Neuronal stem cell (in vitro differentiated cells): ENCODE results near the gene NHS.

Experiments
- DNase-seq: peaks from one replicate; pipeline ENCODE4 v3.0.0-alpha.2; 2013; ENCODE audit warnings: low spot score
- H2AFZ ChIP-seq: one replicate; pipeline ENCODE4 v1.6.1; 2013; ENCODE audit warnings: mild to moderate bottlenecking, low read length, inconsistent platforms
- H2AK5ac ChIP-seq: 2 replicates; pipeline ENCODE4 v1.6.1; 2013; ENCODE audit warnings: low read depth, mild to moderate bottlenecking, inconsistent platforms, low read length, moderate library complexity, mixed read lengths
- H2BK120ac ChIP-seq: 2 replicates; pipeline ENCODE4 v1.6.1; 2013; ENCODE audit warnings: low read depth, mild to moderate bottlenecking, inconsistent platforms, low read length, moderate library complexity, mixed read lengths
- H2BK12ac ChIP-seq: one replicate; pipeline ENCODE4 v1.6.1; 2013; ENCODE audit warnings: low read length, inconsistent platforms
- H2BK15ac ChIP-seq: 2 replicates; pipeline ENCODE4 v1.6.1; 2013; ENCODE audit warnings: mild to moderate bottlenecking, low read length, inconsistent platforms, mixed read lengths
- H2BK5ac ChIP-seq: one replicate; pipeline ENCODE4 v1.6.1; 2013; ENCODE audit warnings: inconsistent platforms, mild to moderate bottlenecking, low read length, moderate library complexity
- H3K14ac ChIP-seq: one replicate; pipeline ENCODE4 v1.6.1; 2013; ENCODE audit warnings: low read length, inconsistent platforms
- H3K18ac ChIP-seq: 2 replicates; pipeline ENCODE4 v1.6.1; 2013; ENCODE audit warnings: low read length, inconsistent platforms
- H3K23ac ChIP-seq: 2 replicates; pipeline ENCODE4 v1.6.1; 2013; ENCODE audit warnings: low read depth, mild to moderate bottlenecking, mixed read lengths, low read length, inconsistent platforms; ENCODE audit not compliant: poor library complexity
- H3K27ac ChIP-seq: replicated peaks from 3 replicates; pipeline ENCODE4 v1.5.1; 2013; ENCODE audit warnings: low read length, inconsistent platforms
- H3K27me3 ChIP-seq, 3 experiments: 2 replicates each; pipeline ENCODE4 v1.6.1; 2013; ENCODE audit warnings: low read length in 3 of 3, mild to moderate bottlenecking in 2 of 3, inconsistent platforms in 1 of 3, low read depth in 1 of 3, mixed read lengths in 1 of 3, moderate library complexity in 1 of 3; ENCODE audit not compliant: control insufficient read depth in 3 of 3, insufficient read depth in 3 of 3
- H3K36me3 ChIP-seq, 2 donors: replicated peaks in 1 of 2; 2 replicates each; pipeline ENCODE4 v1.6.1; 2013; ENCODE audit warnings: low read length in 2 of 2; ENCODE audit not compliant: control insufficient read depth in 2 of 2, insufficient read depth in 2 of 2
- H3K4ac ChIP-seq: 2 replicates; pipeline ENCODE4 v1.6.1; 2013; ENCODE audit warnings: inconsistent platforms, mild to moderate bottlenecking, low read length, moderate library complexity
- H3K4me1 ChIP-seq, 2 donors: 1 replicate in 1 of 2; 2 replicates in 1 of 2; pipeline ENCODE4 v1.6.1; 2013; ENCODE audit warnings: low read length in 2 of 2, low read depth in 1 of 2; ENCODE audit not compliant: control insufficient read depth in 2 of 2, insufficient read depth in 1 of 2
- H3K4me2 ChIP-seq: one replicate; pipeline ENCODE4 v1.6.1; 2013; ENCODE audit warnings: mild to moderate bottlenecking, low read length, inconsistent platforms; ENCODE audit not compliant: insufficient read depth, poor library complexity, severe bottlenecking
- H3K4me3 ChIP-seq, 2 donors: 2 replicates each; pipeline ENCODE4 v1.5.1; 2013; ENCODE audit warnings: low read length in 2 of 2, mild to moderate bottlenecking in 2 of 2, inconsistent platforms in 1 of 2, moderate library complexity in 1 of 2
- H3K79me1 ChIP-seq: one replicate; pipeline ENCODE4 v1.6.1; 2013; ENCODE audit warnings: low read depth, mild to moderate bottlenecking, inconsistent platforms, low read length, moderate library complexity
- H3K9ac ChIP-seq: one replicate; pipeline ENCODE4 v1.6.1; 2013; ENCODE audit warnings: mild to moderate bottlenecking, low read depth, low read length, inconsistent platforms; ENCODE audit not compliant: poor library complexity
- H3K9me3 ChIP-seq, 2 donors: replicated peaks in 1 of 2; 2 replicates each; pipeline versions ENCODE3 to v1.6.1; 2013; ENCODE audit warnings: low read length in 2 of 2, mild to moderate bottlenecking in 2 of 2, inconsistent platforms in 1 of 2, low read depth in 1 of 2, mixed read lengths in 1 of 2, moderate library complexity in 1 of 2; ENCODE audit not compliant: control insufficient read depth in 2 of 2, insufficient read depth in 1 of 2
- H4K8ac ChIP-seq: one replicate; pipeline ENCODE4 v1.6.1; 2013; ENCODE audit warnings: low read depth, mild to moderate bottlenecking, inconsistent platforms, low read length, moderate library complexity
- H4K91ac ChIP-seq: one replicate; pipeline ENCODE4 v1.6.1; 2013; ENCODE audit warnings: low read length, low read depth, mild to moderate bottlenecking, inconsistent platforms; ENCODE audit not compliant: poor library complexity
- WGBS, 2 donors: extraction: QIAGEN DNeasy Blood & Tissue Kit; methylation state at CpG; one replicate each; pipeline ENCODE4 v1.1.7; 2013; ENCODE audit warnings: missing lambda C conversion rate in 2 of 2, mixed read lengths in 1 of 2; ENCODE audit not compliant: insufficient read length in 2 of 2, insufficient replicate concordance in 1 of 2; ENCODE audit errors: extremely low coverage in 2 of 2; 5-methylcytosine and 5-hydroxymethylcytosine counted together

The NHS gene

GRCh38 chrX:17707731-17708130, 332.7 kb downstream of the NHS start:
- Histone ChIP-seq H3K36me3 (no peaks in the 10 kb centered on the region), H3K79me1 (no peaks in the 10 kb centered on the region), H3K4ac (no peak overlapping the region), H3K23ac (no peak overlapping the region), H4K8ac (no peak overlapping the region), H3K14ac (no peak overlapping the region), H3K27me3 (no peaks in the 10 kb centered on the region), H4K91ac (no peak overlapping the region), H3K4me2 (no peak overlapping the region), H3K9me3 (no peaks in the 10 kb centered on the region), H2BK12ac (no peak overlapping the region), H3K18ac (no peak overlapping the region), H2AFZ (no peak overlapping the region), H2BK120ac (no peak overlapping the region), H3K27ac (no peak overlapping the region), H2AK5ac (no peak overlapping the region), H3K9ac (no peak overlapping the region), H3K4me1 (no peaks in the 10 kb centered on the region), H2BK5ac (no peak overlapping the region), H3K4me3 (no peak overlapping the region), H2BK15ac (no peak overlapping the region)
- no peak for DNase-seq
- WGBS, 2 donors, result no CpG with 5 or more reads among the region's 3 CpGs

GRCh38 chrX:17710871-17711301, 335.9 kb downstream of the NHS start:
- H3K9ac ChIP-seq, result no peak overlapping the region
- no peak for DNase-seq
- no peak overlapping the region for H3K4me2 ChIP-seq
- no peak overlapping the region for H2BK120ac ChIP-seq
- no peak overlapping the region for H2BK5ac ChIP-seq
- WGBS, 2 donors, result no CpG with 5 or more reads among the region's 1 CpG
- H2BK15ac ChIP-seq, result no peak overlapping the region
- no peak overlapping the region for H2AK5ac ChIP-seq
- H3K36me3 ChIP-seq, result no peaks in the 10 kb centered on the region
- H3K23ac ChIP-seq, result no peak overlapping the region
- no peaks in the 10 kb centered on the region for H3K4me1 ChIP-seq
- no peak overlapping the region for H3K14ac ChIP-seq
- H4K91ac ChIP-seq, result no peak overlapping the region
- no peak overlapping the region for H2BK12ac ChIP-seq
- H3K9me3 ChIP-seq, result no peaks in the 10 kb centered on the region
- H3K27me3 ChIP-seq, result no peaks in the 10 kb centered on the region
- H2AFZ ChIP-seq, result no peak overlapping the region
- no peaks in the 10 kb centered on the region for H3K79me1 ChIP-seq
- no peak overlapping the region for H3K18ac ChIP-seq
- H3K4ac ChIP-seq, result no peak overlapping the region
- H4K8ac ChIP-seq, result no peak overlapping the region
- H3K4me3 ChIP-seq, result no peak overlapping the region
- no peak overlapping the region for H3K27ac ChIP-seq

GRCh38 chrX:17713288-17713687, 338.3 kb downstream of the NHS start:
- Histone ChIP-seq H3K9ac (no peak overlapping the region), H2BK15ac (no peak overlapping the region), H3K27ac (no peak overlapping the region), H3K27me3 (no peaks in the 10 kb centered on the region), H3K4me2 (no peak overlapping the region), H3K23ac (no peak overlapping the region), H4K8ac (no peak overlapping the region), H3K14ac (no peak overlapping the region), H3K4me3 (no peak overlapping the region), H2BK5ac (no peak overlapping the region), H3K4ac (no peak overlapping the region), H2BK120ac (no peak overlapping the region), H3K4me1 (no peaks in the 10 kb centered on the region), H4K91ac (no peak overlapping the region), H3K18ac (no peak overlapping the region), H3K36me3 (no peaks in the 10 kb centered on the region), H2AFZ (no peak overlapping the region), H3K79me1 (no peaks in the 10 kb centered on the region), H2BK12ac (no peak overlapping the region), H3K9me3 (no peaks in the 10 kb centered on the region), H2AK5ac (no peak overlapping the region)
- WGBS, 2 donors, result no CpG with 5 or more reads among the region's 2 CpGs
- no peak for DNase-seq

GRCh38 chrX:17718649-17719165, 343.7 kb downstream of the NHS start:
- H3K9ac ChIP-seq, result no peak overlapping the region
- peaks cover 0 to 14% of the 10 kb centered on the region in 2 donors for H3K4me1 ChIP-seq
- H2BK15ac ChIP-seq, result no peak overlapping the region
- H2AFZ ChIP-seq, result no peak overlapping the region
- H3K4me3 ChIP-seq, result no peak overlapping the region
- H2BK120ac ChIP-seq, result no peak overlapping the region
- H3K27me3 ChIP-seq, result no peaks in the 10 kb centered on the region
- H3K18ac ChIP-seq, result no peak overlapping the region
- H3K4me2 ChIP-seq, result no peak overlapping the region
- H2BK12ac ChIP-seq, result no peak overlapping the region
- no peak overlapping the region for H4K91ac ChIP-seq
- no peaks in the 10 kb centered on the region for H3K36me3 ChIP-seq
- H2BK5ac ChIP-seq, result no peak overlapping the region
- no peak overlapping the region for H4K8ac ChIP-seq
- H2AK5ac ChIP-seq, result no peak overlapping the region
- no peak overlapping the region for H3K4ac ChIP-seq
- H3K9me3 ChIP-seq, result no peaks in the 10 kb centered on the region
- no peaks in the 10 kb centered on the region for H3K79me1 ChIP-seq
- H3K27ac ChIP-seq, result no peak overlapping the region
- no peak overlapping the region for H3K14ac ChIP-seq
- DNase-seq, result no peak
- no peak overlapping the region for H3K23ac ChIP-seq
